Right cardiac atrium (tissue), 5 donors: ENCODE measurements around the gene CADM2. TPM values are rescaled to one million over a fixed set of nuclear protein-coding genes. Genes with fewer than 3 reads are reported as not detected.
"Not testable (repeated sequence)": the region's sequence is repeated elsewhere in the genome, so short reads cannot be mapped to it uniquely, and the experiment has no call there.

ENCODE experiments used
- ATAC-seq, 2 donors: fragments of 200-7000 bp; cut with Tn5 transposase; one replicate each; pipeline versions ENCODE4 v1.8.0 to v1.9.1; 2020; ENCODE audit warnings: moderate library complexity in 2 of 2, mild to moderate bottlenecking in 1 of 2
- DNase-seq, 3 donors: peaks; one replicate each; pipeline ENCODE4 v3.0.0-alpha.2; 2020
- H3K27ac ChIP-seq: one replicate; pipeline ENCODE4 v1.5.1; 2013; ENCODE audit warnings: mild to moderate bottlenecking, low read length, control low read depth, moderate library complexity
- H3K27me3 ChIP-seq: one replicate; pipeline ENCODE4 v1.6.1; 2013; ENCODE audit not compliant: control insufficient read depth, insufficient read depth
- H3K4me1 ChIP-seq: one replicate; pipeline ENCODE4 v1.6.1; 2013; ENCODE audit warnings: low read length; ENCODE audit not compliant: control insufficient read depth, insufficient read depth
- H3K4me3 ChIP-seq: one replicate; pipeline ENCODE4 v1.5.1; 2013; ENCODE audit warnings: low read length, control low read depth
- H3K9me3 ChIP-seq: one replicate; pipeline ENCODE4 v1.6.1; 2013; ENCODE audit warnings: low read length; ENCODE audit not compliant: control insufficient read depth
- WGBS: extraction: QIAGEN DNeasy Blood & Tissue Kit; methylation state at CpG from one replicate; pipeline ENCODE4 v1.1.7; 2013; 5-methylcytosine and 5-hydroxymethylcytosine counted together
- intact Hi-C, 4 donors: fragments of 100-400 bp; cut with DNase I; formaldehyde crosslinking; loops; one replicate each; pipeline versions ENCODE4 v1.11.0 to v1.14.0; 2022 to 2023
- polyA plus RNA-seq: library from polyadenylated mRNA; stranded (reverse); fragments of 200-250 nt; gene quantifications from one replicate; pipeline ENCODE4 v1.2.3, GENCODE V29; 2013
- total RNA-seq, 4 donors: library from RNA; stranded (reverse); fragmentation: NEBNext Ultra II Directional; extraction: Animal tissue kit (Norgen Biotek cat#: 25700); gene quantifications; one replicate each; pipeline ENCODE4 v1.2.1, GENCODE V29; 2021
- donor health status: healthy with polysubstance abuse.
- donor health status: DM: no; HTN: yes; CAD: no.
- donor health status: DM: no; HTN: no; CAD: no.
- donor health status: DM: no; HTN: yes; CAD: no; lungs with severe emphysema.
- donor health status: DM: yes; HTN: yes; CAD: no.

CADM2 gene
- total and polyA plus RNA-seq, 5 donors, result 4.3 to 17.8 (median 15.3) TPM

DNA sequence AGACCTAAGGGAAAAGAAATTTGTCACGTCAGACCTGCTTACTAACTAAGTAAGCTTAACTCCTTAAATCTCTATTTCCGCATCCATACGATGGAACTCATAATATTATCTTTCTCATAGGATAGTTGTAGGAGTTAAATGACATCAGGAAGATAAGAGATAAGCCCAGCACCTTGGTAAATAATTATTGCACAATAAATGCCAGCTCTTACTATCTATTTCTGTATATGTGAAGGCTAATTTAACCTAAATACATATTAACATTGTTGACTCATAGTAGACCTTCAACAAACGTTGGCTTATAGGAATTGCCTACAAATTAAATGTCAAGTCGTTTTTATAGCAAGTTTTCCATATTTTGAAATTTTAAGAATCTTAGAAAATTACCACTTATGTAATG is 709.0 kb downstream of the CADM2 start:
- DNase-seq (no peak), ATAC-seq (no peak)
- Histone ChIP-seq H3K27ac (no peak overlapping the region), H3K4me1 (no peaks in the 10 kb centered on the region), H3K4me3 (no peak overlapping the region), H3K9me3 (no peaks in the 10 kb centered on the region), H3K27me3 (no peaks in the 10 kb centered on the region)
- 81% methylated on average over 5 of the region's 5 CpGs for WGBS
- intact Hi-C loops, result no loop called here

- WGBS, result 69% methylated on average over 2 of the region's 2 CpGs
These were observed 711.9 kb downstream of the CADM2 start for GRCh38 chr3:85670634-85671205.

GRCh38 chr3:85672761-85673160 is 714.0 kb downstream of the CADM2 start:
- DNase-seq, result no peak
- Histone ChIP-seq H3K4me3 (no peak overlapping the region), H3K27me3 (no peaks in the 10 kb centered on the region), H3K4me1 (no peaks in the 10 kb centered on the region), H3K27ac (no peak overlapping the region), H3K9me3 (no peaks in the 10 kb centered on the region)
- no peak for ATAC-seq
- WGBS, result 84% methylated on average over 1 of the region's 1 CpG
- intact Hi-C loops, result no loop called here

More at GRCh38 chr3:85670634-85671205, 711.9 kb downstream of the CADM2 start:
- H3K27me3 ChIP-seq, result no peaks in the 10 kb centered on the region
- DNase-seq, result no peak
- H3K9me3 ChIP-seq, result no peaks in the 10 kb centered on the region
- no peak overlapping the region for H3K4me3 ChIP-seq
- intact Hi-C loops, result no loop called here
- no peak overlapping the region for H3K27ac ChIP-seq
- no peaks in the 10 kb centered on the region for H3K4me1 ChIP-seq
- no peak for ATAC-seq

GRCh38 chr3:85678713-85679112 is 719.9 kb downstream of the CADM2 start:
- DNase-seq (no peak), ATAC-seq (no peak)
- Histone ChIP-seq H3K4me1 (no peaks in the 10 kb centered on the region), H3K27me3 (no peaks in the 10 kb centered on the region), H3K27ac (no peak overlapping the region), H3K4me3 (no peak overlapping the region), H3K9me3 (no peaks in the 10 kb centered on the region)
- WGBS, result 70% methylated on average over 2 of the region's 2 CpGs
- intact Hi-C loops, result no loop called here

GRCh38 chr3:85681906-85682305 is 723.1 kb downstream of the CADM2 start:
- no peak overlapping the region for H3K4me3 ChIP-seq
- no peak overlapping the region for H3K27ac ChIP-seq
- intact Hi-C loops, result no loop called here
- no peak for DNase-seq
- H3K9me3 ChIP-seq, result no peaks in the 10 kb centered on the region
- 71% methylated on average over 1 of the region's 1 CpG for WGBS
- H3K27me3 ChIP-seq, result no peaks in the 10 kb centered on the region
- no peak for ATAC-seq
- no peaks in the 10 kb centered on the region for H3K4me1 ChIP-seq

- Histone ChIP-seq H3K9me3 (no peaks in the 10 kb centered on the region), H3K4me3 (no peak overlapping the region), H3K27ac (no peak overlapping the region), H3K4me1 (no peaks in the 10 kb centered on the region), H3K27me3 (no peaks in the 10 kb centered on the region)
- ATAC-seq, result no peak
- intact Hi-C loops, result no loop called here
- DNase-seq, result no peak
- 95% methylated on average over 1 of the region's 1 CpG for WGBS
These were observed 732.4 kb downstream of the CADM2 start for GRCh38 chr3:85691196-85691595.

GRCh38 chr3:85697156-85697555 is 738.4 kb downstream of the CADM2 start:
- 81% methylated on average over 1 of the region's 1 CpG for WGBS
- Histone ChIP-seq H3K27me3 (no peaks in the 10 kb centered on the region), H3K4me3 (no peak overlapping the region), H3K4me1 (no peaks in the 10 kb centered on the region), H3K9me3 (no peaks in the 10 kb centered on the region), H3K27ac (no peak overlapping the region)
- no peak for ATAC-seq
- no peak for DNase-seq
- intact Hi-C loops, result no loop called here

- Histone ChIP-seq H3K27ac (no peak overlapping the region), H3K4me3 (no peak overlapping the region), H3K9me3 (no peaks in the 10 kb centered on the region), H3K4me1 (no peaks in the 10 kb centered on the region), H3K27me3 (no peaks in the 10 kb centered on the region)
- ATAC-seq (no peak), DNase-seq (no peak)
- WGBS, result 84% methylated on average over 2 of the region's 2 CpGs
- intact Hi-C loops, result no loop called here
These were observed 747.3 kb downstream of the CADM2 start for GRCh38 chr3:85706130-85706529.

- H3K27ac ChIP-seq, ATAC-seq, intact Hi-C loops, DNase-seq, H3K9me3 ChIP-seq, H3K4me3 ChIP-seq, H3K4me1 ChIP-seq, H3K27me3 ChIP-seq: not testable (repeated sequence)
- 86% methylated on average over 1 of the region's 1 CpG for WGBS
These were observed 749.5 kb downstream of the CADM2 start for GRCh38 chr3:85708325-85708724.

DNA sequence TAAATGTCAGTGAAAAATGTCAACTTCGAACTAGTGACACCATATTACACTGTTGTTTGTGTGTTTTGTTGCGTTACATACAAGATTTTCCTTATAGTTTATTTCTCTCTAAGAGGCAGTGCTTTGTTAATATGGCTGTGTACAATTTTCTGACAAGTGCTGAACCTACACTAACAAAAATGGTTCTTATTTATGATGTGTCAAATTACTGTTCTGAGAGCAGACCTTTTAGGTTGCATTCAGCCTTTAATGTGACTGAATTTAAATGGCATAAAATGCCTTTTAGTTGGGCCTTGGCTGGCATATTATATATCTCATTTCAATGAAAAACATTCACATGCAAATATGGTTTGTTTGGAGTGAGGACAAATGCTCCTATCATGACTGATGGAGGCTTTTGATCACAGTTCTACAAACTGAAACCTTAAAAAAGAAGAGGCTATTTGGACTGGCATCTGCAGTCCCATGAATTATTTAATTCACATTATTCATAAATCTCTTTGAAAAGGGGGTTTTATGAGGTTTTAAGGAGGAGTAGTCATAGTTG is 750.6 kb downstream of the CADM2 start:
- Histone ChIP-seq H3K4me1 (no peaks in the 10 kb centered on the region), H3K27ac (no peak overlapping the region), H3K27me3 (no peaks in the 10 kb centered on the region), H3K4me3 (no peak overlapping the region), H3K9me3 (no peaks in the 10 kb centered on the region)
- intact Hi-C loops, result no loop called here
- 86% methylated on average over 2 of the region's 2 CpGs for WGBS
- ATAC-seq (no peak), DNase-seq (no peak)

DNA sequence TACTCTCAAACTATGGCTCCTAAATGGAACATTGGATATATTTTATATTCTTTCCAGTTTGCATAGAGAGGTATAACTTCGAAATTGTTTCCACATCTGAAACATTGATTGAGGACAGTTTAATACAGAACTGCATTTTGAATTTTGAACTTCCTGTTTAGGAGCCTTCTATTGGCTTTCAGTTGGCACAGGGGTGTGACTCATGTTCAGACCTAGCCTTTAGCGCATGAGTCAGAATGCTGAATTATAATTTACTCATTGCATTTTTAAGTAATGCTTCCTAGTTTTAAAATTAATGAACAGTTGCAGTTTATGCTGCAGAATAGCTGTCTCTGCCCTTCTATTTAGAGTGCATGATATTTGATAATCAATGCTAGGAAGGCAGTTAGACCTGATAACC is 751.7 kb downstream of the CADM2 start:
- intact Hi-C loops, result no loop called here
- Histone ChIP-seq H3K27ac (no peak overlapping the region), H3K4me1 (no peaks in the 10 kb centered on the region), H3K4me3 (no peak overlapping the region), H3K27me3 (no peaks in the 10 kb centered on the region), H3K9me3 (no peaks in the 10 kb centered on the region)
- DNase-seq (no peak), ATAC-seq (no peak)
- WGBS, result 85% methylated on average over 2 of the region's 2 CpGs
